ENCODE results near the gene MRTO4.

DNA sequence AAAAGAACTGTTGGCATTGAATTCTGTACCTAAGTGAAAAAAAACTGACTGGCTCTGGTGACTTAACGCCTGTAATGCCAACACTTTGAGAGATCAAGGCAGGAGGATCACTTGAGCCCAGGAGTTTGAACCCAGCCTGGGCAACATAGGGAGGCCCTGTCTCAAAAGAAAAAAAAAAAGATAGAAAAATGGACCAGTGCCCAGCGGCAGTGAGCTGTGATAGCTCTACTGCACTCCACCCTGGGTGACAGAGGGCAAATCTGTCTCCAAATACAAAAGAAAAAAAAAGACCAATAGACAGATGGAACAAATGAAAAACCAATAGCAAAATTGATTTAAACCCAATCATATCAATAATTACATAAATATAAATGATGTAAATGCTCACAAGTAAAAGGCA lies 37.6 kb downstream of the MRTO4 start:
- TF ChIP-seq EZH2 (IDR thresholded peaks at IDR 0.05; ENCODE audit: insufficient read depth, poor library complexity, severe bottlenecking) (no peak), EZH2phosphoT487 (IDR thresholded peaks at IDR 0.05; ENCODE audit: insufficient read depth, low read depth) (no peak)

All from GM23248 (cell line).